HEK293 (cell line): ENCODE results near the gene NFKBIZ.

ENCODE experiments used
- CTCF ChIA-PET: fragments of 350-600 bp; formaldehyde crosslinking; extraction: SDS; loops from one replicate; lab custom pipeline; 2021; ENCODE audit warnings: antibody characterized with exemption; lab: Yijun Ruan, JAX
- POLR2A ChIA-PET: fragments of 300-600 bp; formaldehyde crosslinking; extraction: SDS; loops from one replicate; lab custom pipeline; 2020; ENCODE audit warnings: antibody characterized with exemption, inconsistent platforms; lab: Yijun Ruan, JAX
- H3K27ac ChIP-seq: fragments of 200-500 bp; sonication (Bioruptor generic); 2 replicates; pipeline ENCODE4 v1.5.1; 2014; ENCODE audit warnings: low read depth, low read length, control low read depth, inconsistent platforms; ENCODE audit errors: extremely low read depth
- H3K36me3 ChIP-seq, 2 experiments: fragments of 200-500 bp in 1 of 2; sonication (Bioruptor generic) in 1 of 2; 1 replicate in 1 of 2; 2 replicates in 1 of 2; pipeline ENCODE4 v1.5.1; 2014 to 2017; ENCODE audit warnings: inconsistent platforms in 2 of 2, low read length in 2 of 2; ENCODE audit not compliant: control insufficient read depth in 2 of 2, insufficient read depth in 1 of 2
- H3K4me1 ChIP-seq: fragments of 200-500 bp; sonication (Bioruptor generic); 2 replicates; pipeline ENCODE4 v1.5.1; 2014; ENCODE audit warnings: mild to moderate bottlenecking, low read length, inconsistent platforms; ENCODE audit not compliant: control insufficient read depth, insufficient read depth
- H3K4me3 ChIP-seq: 2 replicates; pipeline ENCODE4 v1.5.1; 2011; ENCODE audit warnings: low read depth, mild to moderate bottlenecking, control low read depth, low read length, moderate library complexity
- H3K9me3 ChIP-seq: fragments of 200-500 bp; sonication (Bioruptor generic); 2 replicates; pipeline ENCODE4 v1.5.1; 2014; ENCODE audit warnings: low read depth, low read length, inconsistent platforms; ENCODE audit not compliant: control insufficient read depth, insufficient read depth
- BCL11A ChIP-seq: fragments of 450-650 bp; formaldehyde crosslinking; IDR thresholded peaks from 2 replicates; pipeline ENCODE4 v1.5.1; 2016; ENCODE audit warnings: low read depth, missing biosample characterization, missing genetic modification characterization
- GLI2 ChIP-seq: fragments of 450-650 bp; formaldehyde crosslinking; IDR thresholded peaks from 2 replicates; pipeline ENCODE4; 2017; ENCODE audit warnings: missing biosample characterization, missing genetic modification characterization, low read depth, borderline replicate concordance
- SP7 ChIP-seq: fragments of 450-650 bp; formaldehyde crosslinking; IDR thresholded peaks from 2 replicates; pipeline ENCODE4 v1.5.1; 2016; ENCODE audit warnings: missing biosample characterization, missing genetic modification characterization
- WT1 ChIP-seq: fragments of 450-650 bp; formaldehyde crosslinking; IDR thresholded peaks from 2 replicates; pipeline ENCODE4 v1.5.1; 2016; ENCODE audit warnings: missing biosample characterization, missing genetic modification characterization
- ZBTB8A ChIP-seq: fragments of 450-650 bp; formaldehyde crosslinking; IDR thresholded peaks from 2 replicates; pipeline ENCODE4 v1.5.1; 2016; ENCODE audit warnings: missing biosample characterization, missing genetic modification characterization
- ZFP69B ChIP-seq: fragments of 450-650 bp; formaldehyde crosslinking; IDR thresholded peaks from 2 replicates; pipeline ENCODE4 v1.5.1; 2016; ENCODE audit warnings: missing biosample characterization, missing genetic modification characterization
- ZNF133 ChIP-seq: fragments of 450-650 bp; formaldehyde crosslinking; IDR thresholded peaks from 2 replicates; pipeline ENCODE4 v1.5.1; 2016; ENCODE audit warnings: missing biosample characterization, missing genetic modification characterization
- ZNF16 ChIP-seq: fragments of 450-650 bp; formaldehyde crosslinking; IDR thresholded peaks from 2 replicates; pipeline ENCODE4 v1.5.1; 2016; ENCODE audit warnings: low read depth, missing biosample characterization, missing genetic modification characterization
- ZNF335 ChIP-seq: fragments of 450-650 bp; formaldehyde crosslinking; conservative IDR thresholded peaks from 2 replicates; pipeline ENCODE4 v1.5.1; 2016; ENCODE audit warnings: missing biosample characterization, missing genetic modification characterization
- ZNF416 ChIP-seq: fragments of 450-650 bp; formaldehyde crosslinking; IDR thresholded peaks from 2 replicates; pipeline ENCODE4 v1.5.1; 2016; ENCODE audit warnings: missing biosample characterization, missing genetic modification characterization
- ZNF555 ChIP-seq: fragments of 450-650 bp; formaldehyde crosslinking; conservative IDR thresholded peaks from 2 replicates; pipeline ENCODE4 v1.5.1; 2017; ENCODE audit warnings: missing biosample characterization, mild to moderate bottlenecking, missing genetic modification characterization, inconsistent platforms
- ZNF585B ChIP-seq: fragments of 450-650 bp; formaldehyde crosslinking; IDR thresholded peaks from 2 replicates; pipeline ENCODE4 v1.5.1; 2016; ENCODE audit warnings: missing biosample characterization, missing genetic modification characterization
- ZNF596 ChIP-seq: fragments of 450-650 bp; IDR thresholded peaks from 2 replicates; pipeline ENCODE4 v1.5.0; 2018; ENCODE audit warnings: missing biosample characterization, mild to moderate bottlenecking, missing genetic modification characterization, moderate library complexity
- ZNF629 ChIP-seq: fragments of 450-650 bp; formaldehyde crosslinking; IDR thresholded peaks from 2 replicates; pipeline ENCODE4 v1.5.1; 2017; ENCODE audit warnings: missing biosample characterization, missing genetic modification characterization
- TF ChIP-seq, protein P1 (sequence below): fragments of 450-650 bp; formaldehyde crosslinking; IDR thresholded peaks from 2 replicates; pipeline ENCODE4 v1.5.1; 2016; ENCODE audit warnings: missing biosample characterization, missing genetic modification characterization
- TF ChIP-seq, protein P2 (sequence below): fragments of 450-650 bp; formaldehyde crosslinking; IDR thresholded peaks from 2 replicates; pipeline ENCODE4 v1.5.1; 2016; ENCODE audit warnings: missing biosample characterization, missing genetic modification characterization
- TF ChIP-seq, protein P3 (sequence below): fragments of 450-650 bp; formaldehyde crosslinking; IDR thresholded peaks from 2 replicates; pipeline ENCODE4 v1.5.1; 2016; ENCODE audit warnings: missing biosample characterization, missing genetic modification characterization
- TF ChIP-seq, protein P4 (sequence below): fragments of 450-650 bp; formaldehyde crosslinking; conservative IDR thresholded peaks from 2 replicates; pipeline ENCODE4 v1.5.1; 2016; ENCODE audit warnings: low read depth, missing biosample characterization, missing genetic modification characterization

The NFKBIZ gene

DNA sequence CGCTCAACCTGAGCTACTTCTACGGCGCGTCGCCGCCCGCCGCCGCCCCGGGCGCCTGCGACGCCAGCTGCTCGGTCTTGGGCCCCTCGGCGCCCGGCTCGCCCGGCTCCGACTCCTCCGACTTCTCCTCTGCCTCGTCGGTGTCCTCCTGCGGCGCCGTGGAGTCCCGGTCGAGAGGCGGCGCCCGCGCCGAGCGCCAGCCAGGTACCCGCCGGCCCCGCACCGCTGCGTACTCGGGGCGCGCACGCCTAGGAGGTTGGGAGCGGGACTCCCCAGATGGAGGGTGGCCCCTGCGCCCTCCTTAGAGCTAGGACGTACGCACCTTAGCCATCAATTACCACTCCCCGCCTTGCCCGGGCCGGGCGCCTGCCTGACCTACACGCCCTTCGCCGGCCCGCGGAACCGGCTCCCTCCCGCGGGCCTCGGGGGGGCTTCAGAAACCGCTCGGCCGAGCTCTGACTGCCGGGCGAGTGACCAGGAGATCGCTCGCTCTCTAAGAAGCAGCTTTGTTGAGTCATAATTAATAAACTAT is 466 bp downstream of the NFKBIZ start (continued):
- TF ChIP-seq, protein P1, sequence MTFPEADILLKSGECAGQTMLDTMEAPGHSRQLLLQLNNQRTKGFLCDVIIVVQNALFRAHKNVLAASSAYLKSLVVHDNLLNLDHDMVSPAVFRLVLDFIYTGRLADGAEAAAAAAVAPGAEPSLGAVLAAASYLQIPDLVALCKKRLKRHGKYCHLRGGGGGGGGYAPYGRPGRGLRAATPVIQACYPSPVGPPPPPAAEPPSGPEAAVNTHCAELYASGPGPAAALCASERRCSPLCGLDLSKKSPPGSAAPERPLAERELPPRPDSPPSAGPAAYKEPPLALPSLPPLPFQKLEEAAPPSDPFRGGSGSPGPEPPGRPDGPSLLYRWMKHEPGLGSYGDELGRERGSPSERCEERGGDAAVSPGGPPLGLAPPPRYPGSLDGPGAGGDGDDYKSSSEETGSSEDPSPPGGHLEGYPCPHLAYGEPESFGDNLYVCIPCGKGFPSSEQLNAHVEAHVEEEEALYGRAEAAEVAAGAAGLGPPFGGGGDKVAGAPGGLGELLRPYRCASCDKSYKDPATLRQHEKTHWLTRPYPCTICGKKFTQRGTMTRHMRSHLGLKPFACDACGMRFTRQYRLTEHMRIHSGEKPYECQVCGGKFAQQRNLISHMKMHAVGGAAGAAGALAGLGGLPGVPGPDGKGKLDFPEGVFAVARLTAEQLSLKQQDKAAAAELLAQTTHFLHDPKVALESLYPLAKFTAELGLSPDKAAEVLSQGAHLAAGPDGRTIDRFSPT (tag by site-specific recombination): peak; percentile 22; the same call in 1 of the 2 replicates
- no peak for TF ChIP-seq ZNF16 (tag by site-specific recombination)
- peak; percentile 78 for TF ChIP-seq ZBTB8A (tag by site-specific recombination)
- TF ChIP-seq ZFP69B (tag by site-specific recombination): no peak
- no peak for TF ChIP-seq ZNF555
- TF ChIP-seq ZNF629: no peak
- TF ChIP-seq, protein P2, sequence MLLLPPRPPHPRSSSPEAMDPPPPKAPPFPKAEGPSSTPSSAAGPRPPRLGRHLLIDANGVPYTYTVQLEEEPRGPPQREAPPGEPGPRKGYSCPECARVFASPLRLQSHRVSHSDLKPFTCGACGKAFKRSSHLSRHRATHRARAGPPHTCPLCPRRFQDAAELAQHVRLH: no peak
- no peak for TF ChIP-seq WT1 (tag by site-specific recombination)
- TF ChIP-seq, protein P3, sequence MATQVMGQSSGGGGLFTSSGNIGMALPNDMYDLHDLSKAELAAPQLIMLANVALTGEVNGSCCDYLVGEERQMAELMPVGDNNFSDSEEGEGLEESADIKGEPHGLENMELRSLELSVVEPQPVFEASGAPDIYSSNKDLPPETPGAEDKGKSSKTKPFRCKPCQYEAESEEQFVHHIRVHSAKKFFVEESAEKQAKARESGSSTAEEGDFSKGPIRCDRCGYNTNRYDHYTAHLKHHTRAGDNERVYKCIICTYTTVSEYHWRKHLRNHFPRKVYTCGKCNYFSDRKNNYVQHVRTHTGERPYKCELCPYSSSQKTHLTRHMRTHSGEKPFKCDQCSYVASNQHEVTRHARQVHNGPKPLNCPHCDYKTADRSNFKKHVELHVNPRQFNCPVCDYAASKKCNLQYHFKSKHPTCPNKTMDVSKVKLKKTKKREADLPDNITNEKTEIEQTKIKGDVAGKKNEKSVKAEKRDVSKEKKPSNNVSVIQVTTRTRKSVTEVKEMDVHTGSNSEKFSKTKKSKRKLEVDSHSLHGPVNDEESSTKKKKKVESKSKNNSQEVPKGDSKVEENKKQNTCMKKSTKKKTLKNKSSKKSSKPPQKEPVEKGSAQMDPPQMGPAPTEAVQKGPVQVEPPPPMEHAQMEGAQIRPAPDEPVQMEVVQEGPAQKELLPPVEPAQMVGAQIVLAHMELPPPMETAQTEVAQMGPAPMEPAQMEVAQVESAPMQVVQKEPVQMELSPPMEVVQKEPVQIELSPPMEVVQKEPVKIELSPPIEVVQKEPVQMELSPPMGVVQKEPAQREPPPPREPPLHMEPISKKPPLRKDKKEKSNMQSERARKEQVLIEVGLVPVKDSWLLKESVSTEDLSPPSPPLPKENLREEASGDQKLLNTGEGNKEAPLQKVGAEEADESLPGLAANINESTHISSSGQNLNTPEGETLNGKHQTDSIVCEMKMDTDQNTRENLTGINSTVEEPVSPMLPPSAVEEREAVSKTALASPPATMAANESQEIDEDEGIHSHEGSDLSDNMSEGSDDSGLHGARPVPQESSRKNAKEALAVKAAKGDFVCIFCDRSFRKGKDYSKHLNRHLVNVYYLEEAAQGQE (tag by site-specific recombination): no peak
- TF ChIP-seq, all 188 proteins: peak for 11

DNA sequence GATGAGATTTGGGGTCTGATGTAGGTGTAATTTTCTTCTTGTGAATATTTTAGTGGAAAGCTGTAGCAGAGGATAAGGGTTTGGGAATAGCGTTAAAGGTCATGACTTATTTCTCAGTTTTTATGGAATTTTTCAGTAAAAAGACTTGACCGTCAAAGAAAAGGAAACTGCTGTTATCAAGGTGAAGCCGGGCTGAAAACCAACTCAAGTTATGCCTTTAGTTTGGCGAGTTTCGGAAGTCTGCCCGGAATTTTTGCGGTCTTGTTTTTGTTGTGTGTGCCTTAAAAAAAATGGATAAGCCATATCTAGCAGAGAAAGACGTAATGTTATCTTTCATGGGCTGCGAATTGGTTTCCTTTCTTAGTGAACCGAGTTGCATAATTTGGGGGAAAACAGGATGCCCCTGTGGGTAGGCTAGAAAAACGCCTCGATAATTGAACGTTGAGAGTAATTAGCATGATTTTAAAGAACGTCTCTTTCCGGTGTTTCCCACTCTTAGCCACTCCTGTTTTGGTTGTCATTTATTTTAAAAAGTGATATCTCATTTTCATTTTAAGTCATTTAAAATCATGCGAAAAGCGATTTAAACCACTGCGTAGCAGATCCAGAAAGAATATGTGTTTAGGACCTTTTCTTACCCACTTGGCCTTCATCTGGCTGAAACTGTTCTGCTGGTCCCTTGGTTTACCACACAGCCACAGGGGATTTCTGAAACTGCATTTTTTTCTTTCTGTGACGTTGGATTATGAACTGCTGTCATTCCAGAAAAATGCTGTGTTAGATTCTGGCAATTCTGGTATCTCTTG is 1.1 kb downstream of the NFKBIZ start:
- peak; percentile 54 for TF ChIP-seq ZNF335
- TF ChIP-seq ZNF133 (tag by site-specific recombination): no peak
- TF ChIP-seq GLI2 (tag by site-specific recombination): no peak
- TF ChIP-seq SP7: peak; percentile 21; the same call in 1 of the 2 replicates
- no peak for TF ChIP-seq ZNF596 (tag by site-specific recombination)
- TF ChIP-seq ZNF416 (tag by site-specific recombination): no peak
- no peak for TF ChIP-seq BCL11A
- TF ChIP-seq, protein P4, sequence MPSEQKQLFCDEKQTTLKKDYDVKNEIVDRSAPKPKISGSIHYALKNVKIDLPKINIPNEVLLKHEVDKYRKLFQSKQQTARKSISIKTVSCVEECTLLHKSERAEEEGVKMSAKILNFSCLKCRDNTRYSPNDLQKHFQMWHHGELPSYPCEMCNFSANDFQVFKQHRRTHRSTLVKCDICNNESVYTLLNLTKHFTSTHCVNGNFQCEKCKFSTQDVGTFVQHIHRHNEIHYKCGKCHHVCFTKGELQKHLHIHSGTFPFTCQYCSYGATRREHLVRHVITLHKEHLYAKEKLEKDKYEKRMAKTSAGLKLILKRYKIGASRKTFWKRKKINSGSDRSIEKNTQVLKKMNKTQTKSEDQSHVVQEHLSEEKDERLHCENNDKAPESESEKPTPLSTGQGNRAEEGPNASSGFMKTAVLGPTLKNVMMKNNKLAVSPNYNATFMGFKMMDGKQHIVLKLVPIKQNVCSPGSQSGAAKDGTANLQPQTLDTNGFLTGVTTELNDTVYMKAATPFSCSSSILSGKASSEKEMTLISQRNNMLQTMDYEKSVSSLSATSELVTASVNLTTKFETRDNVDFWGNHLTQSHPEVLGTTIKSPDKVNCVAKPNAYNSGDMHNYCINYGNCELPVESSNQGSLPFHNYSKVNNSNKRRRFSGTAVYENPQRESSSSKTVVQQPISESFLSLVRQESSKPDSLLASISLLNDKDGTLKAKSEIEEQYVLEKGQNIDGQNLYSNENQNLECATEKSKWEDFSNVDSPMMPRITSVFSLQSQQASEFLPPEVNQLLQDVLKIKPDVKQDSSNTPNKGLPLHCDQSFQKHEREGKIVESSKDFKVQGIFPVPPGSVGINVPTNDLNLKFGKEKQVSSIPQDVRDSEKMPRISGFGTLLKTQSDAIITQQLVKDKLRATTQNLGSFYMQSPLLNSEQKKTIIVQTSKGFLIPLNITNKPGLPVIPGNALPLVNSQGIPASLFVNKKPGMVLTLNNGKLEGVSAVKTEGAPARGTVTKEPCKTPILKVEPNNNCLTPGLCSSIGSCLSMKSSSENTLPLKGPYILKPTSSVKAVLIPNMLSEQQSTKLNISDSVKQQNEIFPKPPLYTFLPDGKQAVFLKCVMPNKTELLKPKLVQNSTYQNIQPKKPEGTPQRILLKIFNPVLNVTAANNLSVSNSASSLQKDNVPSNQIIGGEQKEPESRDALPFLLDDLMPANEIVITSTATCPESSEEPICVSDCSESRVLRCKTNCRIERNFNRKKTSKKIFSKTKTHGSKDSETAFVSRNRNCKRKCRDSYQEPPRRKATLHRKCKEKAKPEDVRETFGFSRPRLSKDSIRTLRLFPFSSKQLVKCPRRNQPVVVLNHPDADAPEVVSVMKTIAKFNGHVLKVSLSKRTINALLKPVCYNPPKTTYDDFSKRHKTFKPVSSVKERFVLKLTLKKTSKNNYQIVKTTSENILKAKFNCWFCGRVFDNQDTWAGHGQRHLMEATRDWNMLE: no peak
- TF ChIP-seq ZNF585B: no peak
- Histone ChIP-seq H3K4me3 (peak overlapping the region; percentile 91), H3K36me3 (peaks cover 13 to 39% of the 10 kb centered on the region in 2 experiments), H3K27ac (peak overlapping the region; percentile 89; the same call in 1 of the 2 replicates), H3K4me1 (no peaks in the 10 kb centered on the region), H3K9me3 (no peaks in the 10 kb centered on the region)
- POLR2A ChIA-PET: interaction anchor here (0.5 to 1.8 kb wide), 7 partner anchors 13 to 795 kb away, joined by 3 to 14 read pairs (median 4); no protein-coding TSS in a partner anchor
- CTCF ChIA-PET: interaction anchor here (0.6 to 1.5 kb wide), 3 partner anchors 36 to 372 kb away, joined by 3 to 4 read pairs (median 3); no protein-coding TSS in a partner anchor
